ENCODE results near the gene SLC29A3. TPM values are rescaled to one million over a fixed set of nuclear protein-coding genes. Genes with fewer than 3 reads are reported as not detected.
"Not testable (repeated sequence)": the region's sequence is repeated elsewhere in the genome, so short reads cannot be mapped to it uniquely, and the experiment has no call there.

The SLC29A3 gene
- total RNA-seq, 4 donors from 2014 or later = 1.9 to 4.4 (median 2.8) TPM; not detected in 1

DNA sequence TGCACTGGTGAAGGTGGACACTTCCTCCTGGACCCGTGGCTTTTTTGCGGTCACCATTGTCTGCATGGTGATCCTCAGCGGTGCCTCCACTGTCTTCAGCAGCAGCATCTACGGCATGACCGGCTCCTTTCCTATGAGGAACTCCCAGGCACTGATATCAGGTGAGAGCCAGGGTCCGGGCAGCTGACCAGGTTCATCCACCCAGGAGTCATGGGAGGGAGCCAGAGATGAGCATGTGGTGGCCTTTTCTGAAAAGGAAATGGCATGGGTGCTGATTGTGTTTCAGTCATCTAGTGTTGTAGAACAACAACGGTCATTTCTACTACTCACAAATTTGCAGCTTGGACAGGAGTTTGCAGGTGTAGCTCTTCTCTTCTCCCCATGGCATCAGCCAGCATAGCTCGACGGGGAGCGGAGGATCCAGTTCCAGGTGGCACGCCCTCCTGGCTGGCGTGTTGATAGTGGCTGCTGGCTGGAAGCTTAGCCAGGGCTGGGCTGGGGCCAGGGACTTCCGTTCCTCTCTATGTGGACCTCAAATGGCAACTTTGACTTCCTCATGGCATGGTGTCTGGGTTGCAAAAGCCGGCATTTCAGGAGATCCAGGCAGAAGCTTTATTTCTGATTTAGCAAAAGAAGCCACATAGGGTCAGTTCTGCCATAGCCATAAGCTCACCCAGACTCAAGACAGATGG is 32.7 kb downstream of the SLC29A3 start:
- no peak for DNase-seq
- Histone ChIP-seq H3K27ac (no peak overlapping the region), H3K4me1 (no peaks in the 10 kb centered on the region), H3K4me3 (no peak overlapping the region), H3K9me3 (no peaks in the 10 kb centered on the region), H3K36me3 (peaks cover 0 to 5% (median 0%) of the 10 kb centered on the region in 3 donors), H3K27me3 (no peaks in the 10 kb centered on the region)
- no peak for TF ChIP-seq POLR2A (IDR thresholded peaks at IDR 0.05)
- TF ChIP-seq, protein P1, sequence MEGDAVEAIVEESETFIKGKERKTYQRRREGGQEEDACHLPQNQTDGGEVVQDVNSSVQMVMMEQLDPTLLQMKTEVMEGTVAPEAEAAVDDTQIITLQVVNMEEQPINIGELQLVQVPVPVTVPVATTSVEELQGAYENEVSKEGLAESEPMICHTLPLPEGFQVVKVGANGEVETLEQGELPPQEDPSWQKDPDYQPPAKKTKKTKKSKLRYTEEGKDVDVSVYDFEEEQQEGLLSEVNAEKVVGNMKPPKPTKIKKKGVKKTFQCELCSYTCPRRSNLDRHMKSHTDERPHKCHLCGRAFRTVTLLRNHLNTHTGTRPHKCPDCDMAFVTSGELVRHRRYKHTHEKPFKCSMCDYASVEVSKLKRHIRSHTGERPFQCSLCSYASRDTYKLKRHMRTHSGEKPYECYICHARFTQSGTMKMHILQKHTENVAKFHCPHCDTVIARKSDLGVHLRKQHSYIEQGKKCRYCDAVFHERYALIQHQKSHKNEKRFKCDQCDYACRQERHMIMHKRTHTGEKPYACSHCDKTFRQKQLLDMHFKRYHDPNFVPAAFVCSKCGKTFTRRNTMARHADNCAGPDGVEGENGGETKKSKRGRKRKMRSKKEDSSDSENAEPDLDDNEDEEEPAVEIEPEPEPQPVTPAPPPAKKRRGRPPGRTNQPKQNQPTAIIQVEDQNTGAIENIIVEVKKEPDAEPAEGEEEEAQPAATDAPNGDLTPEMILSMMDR (IDR thresholded peaks at IDR 0.05) = no peak

DNA sequence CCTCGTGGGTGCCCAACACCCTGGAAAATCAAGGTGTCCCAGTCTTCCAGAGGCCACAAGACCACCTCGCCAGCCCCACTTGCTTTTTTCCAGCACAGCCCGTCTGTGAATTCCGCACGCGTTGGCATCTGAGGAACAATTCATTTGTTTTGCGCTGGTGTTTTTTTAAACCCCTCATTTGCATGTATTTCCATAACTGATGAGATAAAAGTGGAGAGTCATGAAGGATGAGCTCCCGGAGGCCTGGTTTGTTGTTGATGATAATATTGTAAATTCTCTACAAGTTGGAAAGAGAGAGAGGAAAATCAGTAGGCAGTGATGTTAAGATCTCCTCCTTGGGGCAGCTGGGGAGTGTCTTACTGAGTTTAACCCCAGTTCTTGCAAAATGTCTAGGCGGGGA is 34.6 kb downstream of the SLC29A3 start:
- H3K36me3 ChIP-seq = peaks cover 0 to 5% (median 0%) of the 10 kb centered on the region in 3 donors
- DNase-seq = no peak
- no peaks in the 10 kb centered on the region for H3K4me1 ChIP-seq

DNA sequence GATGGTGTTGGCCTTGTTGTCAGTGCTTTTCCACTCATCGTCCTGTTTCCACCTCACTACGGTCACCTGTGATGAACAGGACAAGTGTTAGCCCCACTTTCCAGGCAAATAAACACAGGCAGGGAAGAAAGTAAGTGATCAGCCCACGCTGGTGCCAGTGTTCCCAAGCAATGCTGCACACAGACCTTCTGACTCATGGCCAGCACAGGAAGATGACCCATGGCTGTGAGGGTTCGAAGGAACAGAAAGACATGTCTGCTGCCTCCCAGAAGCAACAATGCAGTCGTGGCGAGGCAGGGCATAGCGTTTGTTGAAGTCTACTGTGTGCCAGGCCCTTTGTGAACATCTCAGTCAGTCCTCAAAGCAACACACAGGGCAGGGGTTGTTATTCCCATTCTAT is 35.7 kb downstream of the SLC29A3 start:
- Histone ChIP-seq H3K9me3 (no peaks in the 10 kb centered on the region), H3K27ac (no peak overlapping the region), H3K36me3 (peaks cover 0 to 5% (median 0%) of the 10 kb centered on the region in 3 donors), H3K4me1 (no peaks in the 10 kb centered on the region), H3K4me3 (no peak overlapping the region), H3K27me3 (no peaks in the 10 kb centered on the region)
- TF ChIP-seq, protein P1 (IDR thresholded peaks at IDR 0.05) = no peak
- TF ChIP-seq POLR2A (IDR thresholded peaks at IDR 0.05) = no peak
- no peak for DNase-seq

More for the DNA sequence above, 34.6 kb downstream of the SLC29A3 start:
- Histone ChIP-seq H3K27me3 (no peaks in the 10 kb centered on the region), H3K27ac (no peak overlapping the region), H3K4me3 (no peak overlapping the region), H3K9me3 (no peaks in the 10 kb centered on the region)
- TF ChIP-seq, protein P1 (IDR thresholded peaks at IDR 0.05) = no peak
- no peak for TF ChIP-seq POLR2A (IDR thresholded peaks at IDR 0.05)

DNA sequence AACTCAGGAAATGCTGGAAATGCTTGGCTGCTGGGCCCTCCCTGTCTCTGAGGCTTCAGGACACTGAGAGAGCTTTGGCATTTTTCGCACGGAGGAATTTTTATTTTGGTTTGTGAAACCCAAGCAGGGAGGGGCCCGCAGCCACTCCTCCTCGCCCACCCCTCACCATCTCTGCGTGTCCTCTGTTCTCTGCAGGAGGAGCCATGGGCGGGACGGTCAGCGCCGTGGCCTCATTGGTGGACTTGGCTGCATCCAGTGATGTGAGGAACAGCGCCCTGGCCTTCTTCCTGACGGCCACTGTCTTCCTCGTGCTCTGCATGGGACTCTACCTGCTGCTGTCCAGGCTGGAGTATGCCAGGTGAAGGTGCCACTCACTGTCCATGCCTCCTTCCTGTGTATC is 36.8 kb downstream of the SLC29A3 start:
- TF ChIP-seq POLR2A (IDR thresholded peaks at IDR 0.05) = no peak
- TF ChIP-seq, protein P1 (IDR thresholded peaks at IDR 0.05) = no peak
- Histone ChIP-seq H3K36me3 (peaks cover 0 to 5% (median 0%) of the 10 kb centered on the region in 3 donors), H3K27me3 (no peaks in the 10 kb centered on the region), H3K27ac (no peak overlapping the region), H3K4me3 (no peak overlapping the region), H3K9me3 (no peaks in the 10 kb centered on the region), H3K4me1 (no peaks in the 10 kb centered on the region)
- no peak for DNase-seq

DNA sequence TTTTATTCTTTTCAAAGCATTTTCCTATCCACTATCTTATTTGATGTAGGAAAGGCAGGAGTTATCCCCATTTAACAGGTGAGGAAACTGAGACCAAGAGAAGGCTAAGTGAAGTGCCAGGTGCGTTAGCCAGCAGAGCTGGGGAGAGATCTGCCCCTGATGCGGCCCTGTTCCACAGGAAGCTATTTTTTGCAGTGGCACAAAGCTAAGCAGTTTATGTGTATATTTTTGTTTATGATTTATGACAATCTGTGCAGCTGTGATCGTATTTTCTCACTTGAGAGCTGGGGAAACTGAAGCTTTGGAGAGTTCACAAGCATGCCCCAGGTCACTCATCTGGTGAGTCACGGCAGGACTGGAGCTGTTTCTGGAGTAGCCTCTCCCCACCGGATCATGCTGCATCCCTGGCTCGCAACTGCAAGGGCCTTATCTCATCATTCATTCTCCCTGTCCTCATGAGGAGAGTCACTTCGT is 38.8 kb downstream of the SLC29A3 start:
- H3K27me3 ChIP-seq = no peaks in the 10 kb centered on the region
- DNase-seq = no peak
- H3K4me1 ChIP-seq = no peaks in the 10 kb centered on the region
- peaks cover 0 to 5% (median 0%) of the 10 kb centered on the region in 3 donors for H3K36me3 ChIP-seq
- no peak overlapping the region for H3K27ac ChIP-seq
- no peaks in the 10 kb centered on the region for H3K9me3 ChIP-seq
- no peak overlapping the region for H3K4me3 ChIP-seq
- no peak for TF ChIP-seq POLR2A (IDR thresholded peaks at IDR 0.05)

DNA sequence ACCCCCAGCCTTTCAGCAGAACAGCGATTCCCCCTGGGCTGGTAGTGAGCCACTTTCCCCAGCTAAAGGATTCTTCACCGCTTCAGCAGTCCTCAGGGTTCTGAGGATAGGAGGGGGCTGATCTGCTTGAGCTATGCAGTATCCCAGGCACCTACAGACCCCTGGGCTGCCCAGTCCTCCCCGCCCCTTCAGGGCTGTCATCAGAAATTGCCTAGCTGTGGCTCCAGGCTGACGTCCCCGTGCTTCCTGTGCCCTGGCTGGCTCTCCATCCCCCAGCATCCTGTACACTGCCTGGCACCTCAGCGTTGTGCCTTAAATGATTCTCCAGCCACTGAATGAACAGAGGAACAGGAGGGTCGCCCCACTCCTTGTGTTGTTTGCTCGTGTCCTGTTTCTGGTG is 39.2 kb downstream of the SLC29A3 start:
- H3K9me3 ChIP-seq = no peaks in the 10 kb centered on the region
- H3K27me3 ChIP-seq = no peaks in the 10 kb centered on the region
- no peak overlapping the region for H3K4me3 ChIP-seq
- DNase-seq = no peak
- no peaks in the 10 kb centered on the region for H3K4me1 ChIP-seq
- H3K36me3 ChIP-seq = peaks cover 0 to 5% (median 0%) of the 10 kb centered on the region in 3 donors
- H3K27ac ChIP-seq = no peak overlapping the region
- TF ChIP-seq, protein P1 (IDR thresholded peaks at IDR 0.05) = no peak
- TF ChIP-seq POLR2A (IDR thresholded peaks at IDR 0.05) = no peak

DNA sequence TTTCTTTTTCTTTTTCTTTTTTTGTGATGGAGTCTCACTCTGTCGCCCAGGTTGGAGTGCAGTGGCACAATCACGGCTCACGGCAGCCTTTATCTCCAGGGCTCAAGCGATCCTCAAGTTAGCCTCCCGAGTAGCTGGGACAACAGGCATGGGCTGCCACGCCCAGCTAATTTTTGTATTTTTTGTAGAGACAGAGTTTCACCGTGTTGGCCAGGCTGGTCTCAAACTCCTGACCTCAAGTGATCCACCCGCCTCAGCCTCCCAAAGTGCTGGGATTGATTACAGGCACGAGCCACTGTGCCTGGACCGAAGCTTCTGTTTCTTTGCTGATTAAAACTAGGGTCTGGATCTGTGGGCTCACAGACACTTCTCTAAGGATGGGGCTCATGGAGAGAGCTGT is 39.8 kb downstream of the SLC29A3 start:
- not testable (repeated sequence) for H3K4me3 ChIP-seq, H3K27me3 ChIP-seq, DNase-seq, H3K9me3 ChIP-seq, H3K36me3 ChIP-seq, H3K4me1 ChIP-seq
- peak overlapping the region in 1 of 4 donors; percentile 44 for H3K27ac ChIP-seq
